LNCaP clone FGC (cell line): Measurements from ENCODE around the gene CPNE8.

ENCODE experiments used
- DNase-seq: peaks from one replicate; pipeline ENCODE4 v3.0.0-alpha.2; 2011; ENCODE audit warnings: low read depth
- H3K4me3 ChIP-seq: 2 replicates; pipeline ENCODE4 v1.5.1; 2011; ENCODE audit warnings: mild to moderate bottlenecking, low read depth, low read length, control low read depth
- CTCF ChIP-seq: IDR thresholded peaks from 2 replicates; pipeline ENCODE4 v1.5.1; 2012; ENCODE audit warnings: mild to moderate bottlenecking; ENCODE audit not compliant: control insufficient read depth, insufficient read depth; ENCODE audit errors: extremely low read depth

The CPNE8 gene

GRCh38 chr12:38628288-38628687 is 277.1 kb downstream of the CPNE8 start:
- DNase-seq, result peak; percentile 22
- H3K4me3 ChIP-seq, result no peak overlapping the region
- no peak for TF ChIP-seq CTCF

- no peak for TF ChIP-seq CTCF
- no peak overlapping the region for H3K4me3 ChIP-seq
- no peak for DNase-seq
These were observed 280.1 kb downstream of the CPNE8 start for GRCh38 chr12:38625306-38625705.

GRCh38 chr12:38614171-38614570 is 291.2 kb downstream of the CPNE8 start:
- TF ChIP-seq CTCF, result no peak
- no peak for DNase-seq
- no peak overlapping the region for H3K4me3 ChIP-seq

GRCh38 chr12:38610808-38611350 is 294.5 kb downstream of the CPNE8 start:
- H3K4me3 ChIP-seq, result no peak overlapping the region
- DNase-seq, result peak; percentile 79
- TF ChIP-seq CTCF, result no peak

GRCh38 chr12:38607295-38607694 is 298.1 kb downstream of the CPNE8 start:
- no peak overlapping the region for H3K4me3 ChIP-seq
- no peak for TF ChIP-seq CTCF
- DNase-seq, result no peak
